ENCODE results near the gene LYPD3. TPM values are rescaled to one million over a fixed set of nuclear protein-coding genes. Genes with fewer than 3 reads are reported as not detected.
A peak's percentile ranks its signal among the peaks of the same experiment; 100 is the strongest.
"Not testable (repeated sequence)": the region's sequence is repeated elsewhere in the genome, so short reads cannot be mapped to it uniquely, and the experiment has no call there.

LYPD3 gene
- total RNA-seq, 2 experiments from 2014 or later = 0.73 to 0.84 TPM

DNA sequence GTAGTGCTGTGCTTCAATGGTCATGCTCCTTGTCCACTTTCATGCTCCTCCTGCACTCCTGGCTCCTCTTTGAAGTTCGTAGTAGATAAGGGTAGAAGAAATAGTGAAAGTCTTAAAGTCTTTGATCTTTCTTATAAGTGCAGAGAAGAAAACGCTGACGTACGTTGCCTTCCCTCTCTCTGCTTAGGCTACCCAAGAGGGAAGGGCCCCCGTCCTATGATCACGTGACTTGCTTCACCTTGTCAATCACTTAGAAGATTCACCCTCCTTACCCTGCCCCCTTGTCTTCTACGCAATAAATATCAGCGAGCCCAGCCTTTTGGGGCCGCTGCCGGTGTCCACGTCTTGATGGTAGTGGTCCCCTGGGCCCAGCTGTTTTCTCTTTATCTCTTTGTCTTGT lies 28.1 kb downstream of the LYPD3 start:
- POLR2A ChIA-PET; H3K36me3 Mint-ChIP-seq (ENCODE audit: low read depth); H3K27me3 Mint-ChIP-seq; DNase-seq; H3K4me3 Mint-ChIP-seq; CTCF ChIA-PET; H3K9me3 Mint-ChIP-seq: not testable (repeated sequence)
- H3K4me1 Mint-ChIP-seq = peaks cover 60% of the 10 kb centered on the region
- peak overlapping the region; percentile 71 for H3K27ac Mint-ChIP-seq

DNA sequence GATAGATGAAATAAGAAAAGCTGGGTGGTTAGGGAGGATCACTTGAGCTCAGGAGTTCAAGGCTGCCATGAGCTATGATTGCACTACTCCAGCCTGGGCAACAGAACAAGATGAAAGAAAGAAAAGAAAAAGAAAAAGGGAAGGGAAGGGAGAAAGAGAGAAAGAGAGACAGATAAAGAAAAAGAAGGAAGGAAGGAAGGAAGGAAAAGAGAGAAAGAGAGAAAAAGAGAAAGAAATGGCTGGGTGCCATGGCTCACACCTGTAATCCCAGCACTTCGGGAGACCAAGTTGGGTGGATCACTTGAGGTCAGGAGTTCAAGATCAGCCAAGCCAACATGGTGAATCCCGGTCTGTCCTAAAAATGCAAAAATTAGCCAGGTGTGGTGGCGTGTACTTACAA lies 29.6 kb downstream of the LYPD3 start:
- no peak overlapping the region for H3K4me3 Mint-ChIP-seq
- no peak for DNase-seq
- H3K27ac Mint-ChIP-seq = no peak overlapping the region
- peaks cover 3% of the 10 kb centered on the region for H3K27me3 Mint-ChIP-seq
- CTCF ChIA-PET = interaction anchor here (0.7 to 2.2 kb wide), 4 partner anchors 10 to 204 kb away, joined by 3 to 7 read pairs (median 3); no protein-coding TSS in a partner anchor
- H3K36me3 Mint-ChIP-seq (ENCODE audit: low read depth) = peaks cover 8% of the 10 kb centered on the region
- peaks cover 5% of the 10 kb centered on the region for H3K9me3 Mint-ChIP-seq
- POLR2A ChIA-PET = no interaction called here
- H3K4me1 Mint-ChIP-seq = peaks cover 62% of the 10 kb centered on the region

GRCh38 chr19:43433689-43434088 lies 31.7 kb downstream of the LYPD3 start:
- Mint-ChIP-seq H3K4me3 (no peak overlapping the region), H3K36me3 (ENCODE audit: low read depth) (peaks cover 5% of the 10 kb centered on the region), H3K4me1 (peaks cover 57% of the 10 kb centered on the region), H3K27me3 (peaks cover 3% of the 10 kb centered on the region), H3K9me3 (no peaks in the 10 kb centered on the region), H3K27ac (no peak overlapping the region)
- POLR2A ChIA-PET = no interaction called here
- CTCF ChIA-PET = interaction anchor here (1.5 to 3.6 kb wide), 5 partner anchors 9 to 94 kb away, joined by 3 to 10 read pairs (median 6); partner anchors contain the start of gene ETHE1
- no peak for DNase-seq

DNA sequence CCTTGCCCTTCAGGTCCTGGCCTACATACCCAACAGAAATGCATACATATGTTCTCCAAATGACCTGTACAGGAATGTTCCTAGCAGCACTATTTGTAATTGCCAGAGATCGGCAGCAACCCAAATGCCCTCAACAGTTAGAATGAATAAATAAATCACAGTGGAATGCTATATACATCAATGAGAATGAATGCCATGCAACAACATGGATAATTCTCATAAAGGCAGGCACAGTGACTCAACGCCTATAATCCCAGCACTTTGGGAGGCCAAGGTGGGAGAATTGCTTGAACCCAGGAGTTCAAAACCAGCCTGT lies 32.1 kb downstream of the LYPD3 start:
- Mint-ChIP-seq H3K27me3 (peaks cover 3% of the 10 kb centered on the region), H3K27ac (no peak overlapping the region), H3K9me3 (no peaks in the 10 kb centered on the region), H3K4me3 (no peak overlapping the region), H3K4me1 (peaks cover 54% of the 10 kb centered on the region), H3K36me3 (ENCODE audit: low read depth) (peaks cover 3% of the 10 kb centered on the region)
- DNase-seq = no peak
- POLR2A ChIA-PET = no interaction called here
- CTCF ChIA-PET = interaction anchor here (1.2 to 3.6 kb wide), 7 partner anchors 10 to 95 kb away, joined by 4 to 10 read pairs (median 5); partner anchors contain the start of gene ETHE1

GRCh38 chr19:43430976-43431375 lies 34.4 kb downstream of the LYPD3 start:
- peaks cover 3% of the 10 kb centered on the region for H3K27me3 Mint-ChIP-seq
- H3K9me3 Mint-ChIP-seq = no peaks in the 10 kb centered on the region
- no peak overlapping the region for H3K4me3 Mint-ChIP-seq
- DNase-seq = no peak
- ChIA-PET CTCF (interaction anchor here (2.6 to 3.6 kb wide), 2 partner anchors 16 to 88 kb away, joined by 10 to 12 read pairs; no protein-coding TSS in a partner anchor), POLR2A (no interaction called here)
- H3K4me1 Mint-ChIP-seq = peaks cover 43% of the 10 kb centered on the region
- H3K36me3 Mint-ChIP-seq (ENCODE audit: low read depth) = peaks cover 2% of the 10 kb centered on the region
- H3K27ac Mint-ChIP-seq = peak overlapping the region; percentile 88

DNA sequence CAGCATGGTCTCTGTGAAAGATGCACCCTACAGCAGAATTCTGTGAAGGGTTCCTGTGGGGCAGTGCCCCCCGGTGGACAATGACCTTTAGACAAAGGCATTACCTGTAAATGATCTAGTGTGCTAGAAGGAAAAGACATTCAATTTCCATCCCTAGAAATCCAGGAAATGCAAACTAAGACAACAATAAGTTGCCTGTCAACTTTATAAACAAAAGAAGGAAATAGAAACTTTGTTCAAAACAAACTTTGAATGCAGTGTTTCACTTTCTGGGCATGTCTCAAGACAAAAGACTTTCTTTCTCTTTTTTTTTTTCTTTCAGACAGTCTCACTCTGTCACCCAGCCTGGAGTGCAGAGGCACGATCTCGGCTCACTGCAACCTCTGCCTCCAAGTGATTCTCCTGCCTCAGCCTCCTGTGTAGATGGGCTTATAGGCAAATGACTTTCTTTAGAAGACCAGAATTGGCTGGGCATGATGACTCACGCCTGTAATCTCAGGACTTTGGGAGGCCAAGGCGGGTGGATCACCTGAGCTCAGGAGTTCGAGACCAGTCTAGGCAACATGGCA lies 35.2 kb downstream of the LYPD3 start:
- DNase-seq = peak; percentile 50
- peak overlapping the region; percentile 88 for H3K27ac Mint-ChIP-seq
- H3K4me1 Mint-ChIP-seq = peaks cover 46% of the 10 kb centered on the region
- H3K4me3 Mint-ChIP-seq = no peak overlapping the region
- no peaks in the 10 kb centered on the region for H3K27me3 Mint-ChIP-seq
- H3K9me3 Mint-ChIP-seq = no peaks in the 10 kb centered on the region
- ChIA-PET POLR2A (no interaction called here), CTCF (interaction anchor here (2.6 kb wide), 1 partner anchor 17 kb away, joined by 12 read pairs; no protein-coding TSS in a partner anchor)
- no peaks in the 10 kb centered on the region for H3K36me3 Mint-ChIP-seq (ENCODE audit: low read depth)

GRCh38 chr19:43429395-43429794 lies 36.0 kb downstream of the LYPD3 start:
- H3K4me3 Mint-ChIP-seq = no peak overlapping the region
- peaks cover 46% of the 10 kb centered on the region for H3K4me1 Mint-ChIP-seq
- ChIA-PET CTCF (interaction anchor here (0.7 to 1.6 kb wide), 3 partner anchors 18 to 90 kb away, joined by 3 read pairs; no protein-coding TSS in a partner anchor), POLR2A (no interaction called here)
- no peak for DNase-seq
- H3K36me3 Mint-ChIP-seq (ENCODE audit: low read depth) = no peaks in the 10 kb centered on the region
- H3K27ac Mint-ChIP-seq = peak overlapping the region; percentile 37
- no peaks in the 10 kb centered on the region for H3K9me3 Mint-ChIP-seq
- no peaks in the 10 kb centered on the region for H3K27me3 Mint-ChIP-seq

DNA sequence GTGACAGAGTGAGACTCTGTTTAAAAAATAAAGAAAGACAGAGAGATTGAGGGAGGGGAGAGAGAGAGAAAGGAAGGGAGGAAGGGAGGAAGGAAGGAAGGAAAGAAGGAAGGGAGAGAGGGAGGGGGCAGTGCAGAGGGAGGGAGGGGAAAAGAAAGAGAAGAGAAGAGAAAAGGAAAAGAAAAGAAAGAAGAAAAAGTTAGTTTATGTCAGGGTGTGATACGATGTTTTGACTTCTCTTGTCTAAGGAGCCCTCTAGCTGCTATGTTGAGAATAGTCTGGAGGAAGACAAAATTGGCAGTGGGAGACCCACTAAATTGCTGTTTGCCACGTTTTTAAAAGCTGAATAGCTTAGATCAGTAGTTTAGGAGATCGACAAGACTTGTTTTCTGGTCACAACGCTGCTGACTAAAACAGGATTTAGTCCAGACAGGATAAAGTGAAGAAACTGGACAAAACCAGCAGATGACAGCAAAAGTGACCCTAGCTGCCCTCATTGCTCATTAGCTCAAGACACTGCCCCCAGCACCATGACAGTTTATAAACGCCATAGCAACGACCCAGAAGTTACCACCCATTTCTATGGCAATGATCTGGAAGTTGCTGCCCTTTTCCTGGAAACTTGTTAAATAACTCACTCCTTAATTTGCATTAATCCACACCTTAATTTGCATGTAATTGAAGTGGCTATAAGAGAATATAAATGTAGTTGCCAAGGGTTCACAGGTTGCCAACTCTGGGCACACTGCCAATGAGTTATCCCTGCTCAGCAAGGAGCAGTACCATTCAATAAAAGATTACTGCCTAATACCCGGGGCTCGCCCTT lies 39.6 kb downstream of the LYPD3 start:
- H3K36me3 Mint-ChIP-seq (ENCODE audit: low read depth) = no peaks in the 10 kb centered on the region
- no peaks in the 10 kb centered on the region for H3K9me3 Mint-ChIP-seq
- no peak overlapping the region for H3K4me3 Mint-ChIP-seq
- H3K27me3 Mint-ChIP-seq = no peaks in the 10 kb centered on the region
- POLR2A ChIA-PET = no interaction called here
- no peak overlapping the region for H3K27ac Mint-ChIP-seq
- no peak for DNase-seq
- H3K4me1 Mint-ChIP-seq = peaks cover 23% of the 10 kb centered on the region
- CTCF ChIA-PET = interaction anchor here (0.8 to 2.7 kb wide), 4 partner anchors 9 to 169 kb away, joined by 3 to 7 read pairs (median 6); no protein-coding TSS in a partner anchor

- Mint-ChIP-seq H3K27ac (no peak overlapping the region), H3K9me3 (no peaks in the 10 kb centered on the region), H3K4me3 (no peak overlapping the region), H3K36me3 (ENCODE audit: low read depth) (no peaks in the 10 kb centered on the region), H3K27me3 (no peaks in the 10 kb centered on the region), H3K4me1 (peaks cover 10% of the 10 kb centered on the region)
- ChIA-PET CTCF (no interaction called here), POLR2A (no interaction called here)
- no peak for DNase-seq
Measured at GRCh38 chr19:43423779-43424178, 41.6 kb downstream of the LYPD3 start.

DNA sequence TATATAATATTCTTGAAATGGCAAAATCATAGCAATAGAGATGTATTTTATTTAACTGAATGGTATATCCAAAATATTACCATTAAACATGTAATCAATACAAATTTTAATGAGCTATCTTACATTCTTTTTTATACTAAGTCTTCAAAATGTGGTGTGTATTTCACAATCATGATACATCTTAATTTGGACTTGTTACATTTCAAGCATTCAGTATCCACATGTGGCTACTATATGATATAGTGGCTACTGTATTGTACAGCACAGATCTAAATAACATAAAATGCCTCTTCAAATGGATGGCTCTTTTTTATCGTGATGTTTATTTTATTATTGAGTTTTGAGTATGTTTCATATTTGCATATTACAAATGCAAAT lies 42.7 kb downstream of the LYPD3 start:
- no peak for DNase-seq
- Mint-ChIP-seq H3K27me3 (no peaks in the 10 kb centered on the region), H3K4me1 (peaks cover 10% of the 10 kb centered on the region), H3K4me3 (no peak overlapping the region), H3K36me3 (ENCODE audit: low read depth) (no peaks in the 10 kb centered on the region), H3K27ac (no peak overlapping the region), H3K9me3 (no peaks in the 10 kb centered on the region)
- POLR2A ChIA-PET = no interaction called here
- CTCF ChIA-PET = interaction anchor here (0.6 kb wide), 1 partner anchor 367 kb away, joined by 3 read pairs; no protein-coding TSS in a partner anchor

DNA sequence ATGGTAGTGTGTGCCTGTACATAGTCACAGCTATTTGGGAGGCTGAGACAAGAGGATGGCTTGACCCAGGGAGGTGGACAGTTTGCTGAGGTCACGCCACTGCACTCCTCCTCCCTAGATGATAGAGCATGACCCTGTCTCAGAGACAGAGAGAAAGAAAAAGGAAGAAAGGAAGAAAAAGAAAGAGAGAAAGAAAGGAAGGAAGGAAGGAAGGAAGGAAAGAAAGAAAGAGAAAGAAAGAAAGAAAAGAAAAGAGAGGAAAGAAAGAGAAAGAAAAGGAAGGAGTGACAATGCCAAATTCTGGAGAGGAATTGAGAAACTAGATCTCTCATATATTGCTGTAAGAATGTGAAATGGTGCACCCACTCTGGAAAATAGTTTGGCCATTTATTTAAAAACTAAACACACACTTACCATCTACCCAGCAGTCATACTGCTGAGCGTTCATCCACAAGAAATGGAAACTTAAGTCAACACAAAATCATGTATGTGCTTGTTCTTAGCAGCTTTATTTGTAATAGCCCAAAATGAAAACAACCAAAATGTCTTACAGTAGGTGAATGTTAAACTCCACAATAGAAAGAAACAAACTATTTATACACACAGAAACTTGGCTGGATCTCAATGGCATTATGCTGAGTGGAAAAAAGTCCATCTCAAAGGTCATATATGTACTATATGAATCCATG lies 43.3 kb downstream of the LYPD3 start:
- DNase-seq = no peak
- ChIA-PET POLR2A (no interaction called here), CTCF (no interaction called here)
- Mint-ChIP-seq H3K36me3 (ENCODE audit: low read depth) (no peaks in the 10 kb centered on the region), H3K27ac (no peak overlapping the region), H3K27me3 (no peaks in the 10 kb centered on the region), H3K4me1 (peaks cover 10% of the 10 kb centered on the region), H3K9me3 (no peaks in the 10 kb centered on the region), H3K4me3 (no peak overlapping the region)

DNA sequence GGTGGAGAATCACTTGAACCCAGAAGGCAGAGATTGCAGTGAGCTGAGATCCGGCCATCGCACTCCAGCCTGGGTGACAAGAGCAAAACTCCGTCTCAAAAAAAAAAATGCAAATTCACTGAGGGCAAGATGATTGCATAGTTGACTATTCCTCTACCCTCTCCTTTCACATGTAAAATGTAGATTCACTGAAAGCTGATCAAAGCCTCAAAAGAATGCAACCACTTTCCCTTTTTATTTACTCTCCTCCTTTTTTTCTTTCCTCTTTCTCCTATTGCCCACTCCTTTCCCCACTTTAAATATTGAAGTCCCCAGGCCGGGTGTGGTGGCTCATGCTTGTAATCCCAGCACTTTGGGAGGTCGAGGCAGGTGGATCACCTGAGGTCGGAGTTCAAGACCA lies 44.5 kb downstream of the LYPD3 start:
- Mint-ChIP-seq H3K27ac (no peak overlapping the region), H3K36me3 (ENCODE audit: low read depth) (no peaks in the 10 kb centered on the region), H3K4me1 (peaks cover 6% of the 10 kb centered on the region), H3K9me3 (no peaks in the 10 kb centered on the region), H3K4me3 (no peak overlapping the region), H3K27me3 (no peaks in the 10 kb centered on the region)
- ChIA-PET CTCF (interaction anchor here (1.6 kb wide), 1 partner anchor 12 kb away, joined by 5 read pairs; no protein-coding TSS in a partner anchor), POLR2A (interaction anchor here (0.7 kb wide), 1 partner anchor 229 kb away, joined by 7 read pairs; no protein-coding TSS in a partner anchor)
- no peak for DNase-seq
